CD4-positive, alpha-beta T cell treated with Interferon gamma for 1 hour (primary cell): ENCODE data around the gene ZFR.
"Not testable (repeated sequence)": the region's sequence is repeated elsewhere in the genome, so short reads cannot be mapped to it uniquely, and the experiment has no call there.

Source experiments
- DNase-seq: peaks from one replicate; pipeline ENCODE4 v3.0.0-alpha.2; 2020

The ZFR gene

GRCh38 chr5:32403760-32404159, 40.8 kb downstream of the ZFR start:
- no peak for DNase-seq

GRCh38 chr5:32400401-32400800, 44.1 kb downstream of the ZFR start:
- DNase-seq, result no peak

- DNase-seq, result not testable (repeated sequence)
Observed at GRCh38 chr5:32398754-32399153, 45.8 kb downstream of the ZFR start.

GRCh38 chr5:32394981-32395380, 49.6 kb downstream of the ZFR start:
- no peak for DNase-seq

GRCh38 chr5:32392039-32392438, 52.5 kb downstream of the ZFR start:
- no peak for DNase-seq

- DNase-seq, result peak; percentile 4
Observed at GRCh38 chr5:32390819-32391591, 53.5 kb downstream of the ZFR start.

- DNase-seq, result no peak
Observed at GRCh38 chr5:32388432-32389129, 56.0 kb downstream of the ZFR start.

GRCh38 chr5:32387841-32388240, 56.7 kb downstream of the ZFR start:
- no peak for DNase-seq

GRCh38 chr5:32387211-32387610, 57.3 kb downstream of the ZFR start:
- DNase-seq, result no peak

- no peak for DNase-seq
Observed at GRCh38 chr5:32384621-32385020, 59.9 kb downstream of the ZFR start.

GRCh38 chr5:32383586-32383985, 61.0 kb downstream of the ZFR start:
- DNase-seq, result no peak

- DNase-seq, result no peak
Observed at GRCh38 chr5:32383065-32383464, 61.5 kb downstream of the ZFR start.

- DNase-seq, result no peak
Observed at GRCh38 chr5:32379421-32379820, 65.1 kb downstream of the ZFR start.

GRCh38 chr5:32378966-32379365, 65.6 kb downstream of the ZFR start:
- DNase-seq, result no peak

- DNase-seq, result no peak
Observed at GRCh38 chr5:32369542-32370155, 74.9 kb downstream of the ZFR start.

- DNase-seq, result no peak
Observed at GRCh38 chr5:32369032-32369431, 75.5 kb downstream of the ZFR start.

GRCh38 chr5:32367271-32367670, 77.3 kb downstream of the ZFR start:
- not testable (repeated sequence) for DNase-seq

- no peak for DNase-seq
Observed at GRCh38 chr5:32365623-32366022, 78.9 kb downstream of the ZFR start.

- DNase-seq, result no peak
Observed at GRCh38 chr5:32363030-32363429, 81.5 kb downstream of the ZFR start.

GRCh38 chr5:32362527-32362926, 82.0 kb downstream of the ZFR start:
- no peak for DNase-seq

- DNase-seq, result no peak
Observed at GRCh38 chr5:32360906-32361305, 83.6 kb downstream of the ZFR start.

- no peak for DNase-seq
Observed at GRCh38 chr5:32358611-32359010, 85.9 kb downstream of the ZFR start.

- DNase-seq, result no peak
Observed at GRCh38 chr5:32357658-32358057, 86.9 kb downstream of the ZFR start.

- no peak for DNase-seq
Observed at GRCh38 chr5:32355686-32356085, 88.9 kb downstream of the ZFR start.
